Thoracic aorta (tissue), 2 donors: ENCODE data around the gene DGKG. TPM values are rescaled to one million over a fixed set of nuclear protein-coding genes. Genes with fewer than 3 reads are reported as not detected.

Experiments
- ATAC-seq: fragments of 150-250 bp; one replicate; pipeline ENCODE4 v1.8.0; 2017; ENCODE audit warnings: low read depth; ENCODE audit not compliant: insufficient number of reproducible peaks, low FRiP score
- DNase-seq: peaks from one replicate; pipeline ENCODE4 v3.0.0-alpha.2; 2020; ENCODE audit warnings: low spot score
- H3K27ac ChIP-seq, 2 donors: fragments of 200-600 bp; sonication (generic); 1 replicate in 1 of 2; 2 replicates in 1 of 2; pipeline ENCODE4 v1.5.1; 2016; ENCODE audit warnings: mild to moderate bottlenecking in 2 of 2, moderate library complexity in 2 of 2
- H3K27me3 ChIP-seq: fragments of 200-600 bp; sonication (generic); replicated peaks from 2 replicates; pipeline ENCODE4 v1.6.0; 2016; ENCODE audit warnings: mild to moderate bottlenecking; ENCODE audit not compliant: insufficient read depth
- H3K36me3 ChIP-seq: fragments of 200-600 bp; sonication (generic); one replicate; pipeline ENCODE4 v1.5.1; 2016
- H3K4me1 ChIP-seq, 2 donors: fragments of 200-600 bp; sonication (generic); 1 replicate in 1 of 2; 2 replicates in 1 of 2; pipeline versions ENCODE4 v1.5.1 to v1.6.0; 2016; ENCODE audit warnings: low read depth in 2 of 2, mild to moderate bottlenecking in 1 of 2; ENCODE audit not compliant: control insufficient read depth in 1 of 2
- H3K4me3 ChIP-seq: fragments of 200-600 bp; sonication (generic); 2 replicates; pipeline ENCODE4 v1.5.1; 2016; ENCODE audit warnings: mild to moderate bottlenecking
- H3K9me3 ChIP-seq: fragments of 200-600 bp; sonication (generic); 2 replicates; pipeline ENCODE4 v1.5.1; 2016
- CTCF ChIP-seq: fragments of 200-600 bp; sonication (generic); IDR thresholded peaks from one replicate; pipeline ENCODE4 v1.5.1; 2019; ENCODE audit warnings: antibody characterized with exemption
- total RNA-seq, 2 donors: library from RNA; depleted of rRNA; stranded (reverse); fragments of >200 nt; gene quantifications; one replicate each; pipeline versions ENCODE4 v1.1.0 to v1.2.3, GENCODE V29; 2016

The DGKG gene
- total RNA-seq, 2 donors from 2014 or later, result 12.5 to 16.7 TPM

- peak within 1 kb of the TSS; percentile 90 to 96 for H3K27ac ChIP-seq
- no peaks in the 10 kb centered on the region for H3K27me3 ChIP-seq
- H3K4me3 ChIP-seq, result peak within 1 kb of the TSS; percentile 93
- TF ChIP-seq CTCF, result no peak
- H3K4me1 ChIP-seq, result peaks cover 7 to 26% of the 10 kb centered on the region in 2 donors
- DNase-seq, result peak; percentile 98
- peak; percentile 96 for ATAC-seq
- H3K9me3 ChIP-seq, result no peaks in the 10 kb centered on the region
- no peaks in the 10 kb centered on the region for H3K36me3 ChIP-seq
These were observed 252.8 kb downstream of the DGKG start, which contains the start of gene ETV5 for GRCh38 chr3:186108941-186109865. TSS of gene ETV5 (minus strand) at chr3:186109089. CDS start at chr3:186105868, 3,221 bp downstream.

DNA sequence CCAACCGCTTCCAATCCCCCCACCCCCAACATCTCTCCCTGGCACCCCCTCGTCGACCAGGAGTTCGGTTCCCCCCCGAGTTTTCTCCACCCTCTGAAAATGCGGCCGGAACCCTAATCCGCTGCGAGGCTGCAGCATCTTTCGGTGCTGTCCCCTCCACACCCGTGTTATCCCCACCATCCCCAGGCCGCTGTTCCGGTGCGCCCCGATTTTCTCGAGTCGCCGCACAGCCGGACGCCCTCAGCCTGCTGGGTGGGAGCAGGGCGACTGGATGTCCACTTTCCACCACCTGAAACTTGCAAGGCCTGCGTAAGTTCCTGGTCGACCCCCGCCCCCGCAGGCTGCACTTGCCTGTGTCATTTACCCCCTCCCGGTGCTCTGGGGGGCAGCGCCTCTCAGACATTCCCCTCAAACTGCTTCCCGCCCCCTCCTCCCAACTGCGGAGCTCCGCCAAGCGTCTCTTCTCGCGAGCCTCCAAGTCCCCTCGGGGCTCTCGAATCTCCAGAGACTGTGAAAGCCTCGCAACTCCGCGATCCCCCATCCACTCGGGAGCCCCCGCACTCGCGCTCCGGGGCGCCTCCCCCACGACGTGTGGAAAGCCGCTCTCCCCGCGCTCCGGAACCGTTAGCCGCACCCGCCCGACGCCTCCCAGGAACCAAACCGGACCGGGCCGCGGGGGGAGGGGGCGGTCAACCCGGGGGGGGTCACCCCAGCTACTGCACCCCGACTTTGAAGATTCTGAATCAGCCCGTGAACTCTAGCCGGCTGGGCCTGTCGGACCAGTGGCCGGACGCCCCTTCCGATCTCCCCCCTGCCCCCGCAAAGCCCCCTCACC, 253.7 kb downstream of the DGKG start:
- DNase-seq, result no peak
- peaks cover 7 to 26% of the 10 kb centered on the region in 2 donors for H3K4me1 ChIP-seq
- ATAC-seq, result no peak
- no peaks in the 10 kb centered on the region for H3K9me3 ChIP-seq
- peak overlapping the region; percentile 77 to 90 for H3K27ac ChIP-seq
- peak overlapping the region; percentile 93 for H3K4me3 ChIP-seq
- no peaks in the 10 kb centered on the region for H3K36me3 ChIP-seq
- H3K27me3 ChIP-seq, result no peaks in the 10 kb centered on the region
- TF ChIP-seq CTCF, result no peak

DNA sequence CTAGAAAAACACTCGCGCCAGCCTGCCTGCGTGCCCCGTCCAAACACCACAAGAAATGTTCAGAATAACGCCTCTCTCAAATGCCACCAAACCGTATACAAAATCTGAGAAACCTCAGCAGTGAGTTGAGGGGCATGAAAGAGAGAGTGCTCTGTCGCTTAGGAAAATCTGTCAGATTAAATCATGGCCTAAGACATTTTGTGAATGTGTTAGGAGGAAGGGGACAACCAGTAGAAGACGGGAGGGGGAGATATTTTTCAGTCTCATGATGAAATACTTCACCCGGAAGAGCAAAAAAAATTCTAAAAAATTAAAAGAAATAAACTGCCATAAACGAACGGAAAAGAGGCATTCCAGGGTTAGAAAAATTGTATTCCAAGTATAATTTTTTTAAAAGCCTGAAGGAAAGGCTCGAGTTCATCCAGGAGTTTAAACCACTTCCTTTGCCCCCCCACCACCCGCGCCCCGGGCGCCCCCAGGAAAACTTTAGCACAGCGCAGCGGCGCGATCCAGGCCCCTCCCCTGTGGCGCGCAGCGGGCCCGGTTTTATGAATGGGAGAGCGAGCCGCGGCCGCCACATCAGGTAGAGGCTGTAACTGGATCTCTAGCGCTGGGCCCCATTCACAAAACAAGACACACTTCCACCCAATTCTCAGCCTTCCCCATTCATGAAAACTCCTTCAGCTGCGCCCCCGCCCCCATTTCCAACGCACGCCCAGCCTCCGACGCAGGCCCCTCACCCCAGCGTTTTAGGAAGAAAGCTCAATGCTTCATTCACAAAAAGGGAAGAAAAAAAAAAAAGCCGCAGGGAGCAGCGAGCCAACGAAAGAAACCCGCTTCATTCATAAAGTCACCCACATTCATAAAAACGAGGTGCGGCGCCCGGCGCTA, 254.6 kb downstream of the DGKG start:
- Histone ChIP-seq H3K36me3 (no peaks in the 10 kb centered on the region), H3K4me1 (peaks cover 7 to 26% of the 10 kb centered on the region in 2 donors), H3K4me3 (peak overlapping the region; percentile 93), H3K27me3 (no peaks in the 10 kb centered on the region), H3K27ac (peak overlapping the region; percentile 27 to 90), H3K9me3 (no peaks in the 10 kb centered on the region)
- no peak for TF ChIP-seq CTCF
- ATAC-seq, result no peak
- peak; percentile 17 for DNase-seq

GRCh38 chr3:186105543-186105942, 256.5 kb downstream of the DGKG start:
- ATAC-seq (no peak), DNase-seq (no peak)
- Histone ChIP-seq H3K27me3 (no peaks in the 10 kb centered on the region), H3K9me3 (no peaks in the 10 kb centered on the region), H3K4me3 (no peak overlapping the region), H3K4me1 (peaks cover 4 to 16% of the 10 kb centered on the region in 2 donors), H3K36me3 (no peaks in the 10 kb centered on the region), H3K27ac (no peak overlapping the region)
- TF ChIP-seq CTCF, result no peak
